Tibial artery (tissue), 4 donors: ENCODE results near the gene NPEPL1.
A peak's percentile ranks its signal among the peaks of the same experiment; 100 is the strongest.
"Not testable (repeated sequence)": the region's sequence is repeated elsewhere in the genome, so short reads cannot be mapped to it uniquely, and the experiment has no call there.

Experiments
- DNase-seq, 2 donors: peaks; one replicate each; pipeline ENCODE4 v3.0.0-alpha.2; 2019
- H3K27ac ChIP-seq, 2 donors: fragments of 200-600 bp; sonication (generic) in 1 of 2; 1 replicate in 1 of 2; 2 replicates in 1 of 2; pipeline ENCODE4 v1.5.1; 2018 to 2019; ENCODE audit warnings: mild to moderate bottlenecking in 1 of 2
- H3K27me3 ChIP-seq, 2 donors: fragments of 200-600 bp; sonication (generic) in 1 of 2; one replicate each; pipeline versions ENCODE4 v1.5.1 to v1.6.0; 2016 to 2019
- H3K36me3 ChIP-seq, 3 donors: fragments of 200-600 bp; sonication (generic) in 2 of 3; one replicate each; pipeline ENCODE4 v1.5.1; 2016 to 2019; ENCODE audit warnings: mild to moderate bottlenecking in 2 of 3
- H3K4me1 ChIP-seq, 4 donors: fragments of 200-600 bp; sonication (generic) in 2 of 4; 1 replicate in 3 of 4; 2 replicates in 1 of 4; pipeline ENCODE4 v1.5.1; 2016 to 2019
- H3K4me3 ChIP-seq, 2 donors: fragments of 200-600 bp; sonication (generic) in 1 of 2; 1 replicate in 1 of 2; 2 replicates in 1 of 2; pipeline ENCODE4 v1.5.1; 2018 to 2019; ENCODE audit warnings: mild to moderate bottlenecking in 2 of 2
- H3K9me3 ChIP-seq, 3 donors: fragments of 200-600 bp; sonication (generic) in 1 of 3; one replicate each; pipeline ENCODE4 v1.5.1; 2016 to 2019
- CTCF ChIP-seq, 2 experiments: fragments of 200-600 bp in 1 of 2; fragments of 450-650 bp in 1 of 2; IDR thresholded peaks; one replicate each; pipeline ENCODE4 v1.5.1; 2017 to 2019; ENCODE audit warnings: antibody characterized with exemption in 2 of 2, mild to moderate bottlenecking in 1 of 2, moderate library complexity in 1 of 2
- intact Hi-C: fragments of 100-400 bp; cut with DNase I; formaldehyde crosslinking; loops from one replicate; pipeline ENCODE4 v1.15.0; 2023; ENCODE audit warnings: low total_unique reads

Gene NPEPL1

DNA sequence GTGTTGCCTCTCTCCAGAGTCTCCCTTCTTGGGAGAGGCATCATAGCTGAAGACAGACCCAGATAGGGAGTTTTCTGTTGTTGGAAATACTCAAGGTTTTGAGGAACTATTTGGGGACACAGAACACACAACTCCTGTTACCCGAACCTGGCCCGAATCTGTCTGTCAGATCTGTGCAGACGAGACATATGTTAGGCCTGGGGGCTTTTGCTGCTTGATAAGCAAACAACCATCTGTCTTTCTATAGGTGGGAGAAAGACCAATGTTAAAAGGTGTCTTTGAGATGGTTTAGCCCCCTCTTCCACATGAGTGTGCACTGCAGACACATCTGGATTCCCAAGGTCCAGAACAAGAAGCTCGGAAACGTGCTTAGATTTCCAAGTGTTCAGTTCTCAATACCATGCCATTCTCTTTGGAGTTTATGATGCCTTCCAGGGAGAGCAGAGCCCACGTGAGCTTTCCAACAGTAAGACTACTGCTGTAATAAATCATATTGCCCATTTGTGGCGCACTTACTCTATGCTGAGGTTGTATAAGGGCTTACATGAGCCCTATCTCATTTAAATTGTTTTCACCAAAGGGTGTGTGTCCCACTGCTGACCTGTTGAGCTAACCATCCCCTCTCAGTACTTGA lies 45.3 kb upstream of the NPEPL1 start:
- Histone ChIP-seq H3K4me1 (peaks cover 0 to 32% (median 23%) of the 10 kb centered on the region in 4 donors), H3K27ac (peak overlapping the region; percentile 69 to 91), H3K36me3 (no peaks in the 10 kb centered on the region), H3K27me3 (no peaks in the 10 kb centered on the region), H3K9me3 (no peaks in the 10 kb centered on the region), H3K4me3 (no peak overlapping the region)
- peak in 1 of 2 donors; percentile 17 for DNase-seq
- intact Hi-C loops: loop anchor here (10.0 kb wide), 1 partner anchor 252 kb away; no protein-coding TSS in a partner anchor
- no peak for TF ChIP-seq CTCF (IDR thresholded peaks at IDR 0.05)

DNA sequence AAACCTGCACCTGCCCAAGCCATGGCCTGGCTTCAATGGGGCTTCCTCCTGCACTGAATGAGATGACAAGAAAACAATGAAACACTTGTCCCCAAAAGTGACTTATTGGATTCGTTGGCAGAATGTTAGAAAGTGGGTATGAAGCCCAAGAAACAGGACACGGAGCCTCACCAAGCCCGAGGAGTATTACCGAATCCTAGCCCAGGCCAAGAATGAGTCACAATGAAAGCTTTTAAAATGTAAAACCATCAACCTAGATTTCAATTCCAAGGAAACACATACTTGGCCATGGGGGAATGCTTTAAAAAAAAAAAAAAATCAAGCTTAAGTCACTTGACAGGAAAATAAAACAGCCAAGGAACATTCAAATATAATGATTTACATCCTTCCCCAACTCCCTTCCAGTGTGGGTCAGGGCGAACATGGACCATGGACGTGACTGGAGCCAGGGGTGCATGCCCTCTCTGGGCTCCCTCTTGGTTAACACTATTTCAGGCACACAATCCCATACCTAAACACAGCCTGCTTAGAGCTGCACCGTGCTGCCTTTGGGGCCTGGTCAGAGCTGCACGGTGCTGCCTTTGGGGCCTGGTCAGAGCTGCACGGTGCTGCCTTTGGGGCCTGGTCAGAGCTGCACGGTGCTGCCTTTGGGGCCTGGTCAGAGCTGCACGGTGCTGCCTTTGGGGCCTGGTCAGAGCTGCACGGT lies 44.7 kb upstream of the NPEPL1 start:
- Histone ChIP-seq H3K4me3 (no peak overlapping the region), H3K27ac (peak overlapping the region; percentile 69 to 91), H3K9me3 (no peaks in the 10 kb centered on the region), H3K27me3 (no peaks in the 10 kb centered on the region), H3K4me1 (peaks cover 0 to 38% (median 28%) of the 10 kb centered on the region in 4 donors), H3K36me3 (no peaks in the 10 kb centered on the region)
- peak in 1 of 2 donors; percentile 24 for DNase-seq
- intact Hi-C loops: loop anchor here (10.0 kb wide), 1 partner anchor 253 kb away; no protein-coding TSS in a partner anchor
- no peak for TF ChIP-seq CTCF (IDR thresholded peaks at IDR 0.05)

DNA sequence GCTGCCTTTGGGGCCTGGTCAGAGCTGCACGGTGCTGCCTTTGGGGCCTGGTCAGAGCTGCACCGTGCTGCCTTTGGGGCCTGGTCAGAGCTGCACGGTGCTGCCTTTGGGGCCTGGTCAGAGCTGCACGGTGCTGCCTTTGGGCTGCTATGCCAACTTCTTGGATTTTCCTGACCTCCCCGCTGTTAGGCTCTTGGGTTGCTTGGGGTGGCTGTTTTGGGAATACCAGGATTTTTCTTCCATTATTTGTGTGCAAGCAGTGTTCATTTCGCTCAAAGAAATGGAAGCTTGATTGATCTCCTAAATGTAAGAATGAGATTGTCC lies 44.1 kb upstream of the NPEPL1 start:
- not testable (repeated sequence) for H3K27me3 ChIP-seq, H3K36me3 ChIP-seq, H3K9me3 ChIP-seq, H3K4me3 ChIP-seq
- H3K4me1 ChIP-seq: peaks cover 0 to 43% (median 33%) of the 10 kb centered on the region in 4 donors
- peak in 1 of 2 donors; percentile 5 for DNase-seq
- intact Hi-C loops: loop anchor here (10.0 kb wide), 1 partner anchor 254 kb away; no protein-coding TSS in a partner anchor
- peak overlapping the region in 1 of 2 donors; percentile 91 for H3K27ac ChIP-seq

GRCh38 chr20:58649288-58650180 lies 43.1 kb upstream of the NPEPL1 start:
- Histone ChIP-seq H3K4me3 (peak overlapping the region; percentile 72 to 92), H3K27ac (peak overlapping the region; percentile 88 to 91), H3K27me3 (no peaks in the 10 kb centered on the region), H3K4me1 (peaks cover 0 to 52% (median 36%) of the 10 kb centered on the region in 4 donors), H3K36me3 (no peaks in the 10 kb centered on the region), H3K9me3 (no peaks in the 10 kb centered on the region)
- no peak for TF ChIP-seq CTCF (IDR thresholded peaks at IDR 0.05)
- DNase-seq: peak in 1 of 2 donors; percentile 23
- intact Hi-C loops: loop anchor here (2.0 to 10.0 kb wide), 2 partner anchors 255 to 413 kb away; no protein-coding TSS in a partner anchor

- H3K27me3 ChIP-seq: no peaks in the 10 kb centered on the region
- no peaks in the 10 kb centered on the region for H3K36me3 ChIP-seq
- TF ChIP-seq CTCF (IDR thresholded peaks at IDR 0.05): no peak
- peaks cover 0 to 59% (median 37%) of the 10 kb centered on the region in 4 donors for H3K4me1 ChIP-seq
- H3K27ac ChIP-seq: peak overlapping the region; percentile 88 to 91
- no peak for DNase-seq
- intact Hi-C loops: loop anchor here (2.0 kb wide), 1 partner anchor 413 kb away; no protein-coding TSS in a partner anchor
- peak overlapping the region; percentile 72 to 92 for H3K4me3 ChIP-seq
- H3K9me3 ChIP-seq: no peaks in the 10 kb centered on the region
These were observed 42.3 kb upstream of the NPEPL1 start for GRCh38 chr20:58650181-58650775.
